Esophagus muscularis mucosa (tissue), 4 donors: ENCODE measurements around the gene STRN3. TPM values are rescaled to one million over a fixed set of nuclear protein-coding genes. Genes with fewer than 3 reads are reported as not detected.

Experiments
- DNase-seq: peaks from one replicate; pipeline ENCODE4 v3.0.0-alpha.2; 2017; ENCODE audit errors: extremely low spot score
- H3K27ac ChIP-seq, 4 donors: fragments of 200-600 bp; sonication (generic); replicated peaks in 1 of 4; 1 replicate in 3 of 4; 2 replicates in 1 of 4; pipeline ENCODE4 v1.5.1; 2016 to 2019; ENCODE audit warnings: mild to moderate bottlenecking in 1 of 4
- H3K27me3 ChIP-seq, 4 donors: fragments of 200-600 bp; sonication (generic); one replicate each; pipeline versions ENCODE4 v1.5.1 to v1.6.0; 2016 to 2019
- H3K36me3 ChIP-seq, 4 donors: fragments of 200-600 bp; sonication (generic); one replicate each; pipeline ENCODE4 v1.5.1; 2016 to 2019
- H3K4me1 ChIP-seq, 4 donors: fragments of 200-600 bp; sonication (generic); one replicate each; pipeline ENCODE4 v1.5.1; 2016 to 2019
- H3K4me3 ChIP-seq, 4 donors: fragments of 200-600 bp; sonication (generic); 1 replicate in 2 of 4; 2 replicates in 2 of 4; pipeline ENCODE4 v1.5.1; 2016 to 2019; ENCODE audit warnings: mild to moderate bottlenecking in 4 of 4, moderate library complexity in 1 of 4
- H3K9me3 ChIP-seq, 4 donors: fragments of 200-600 bp; sonication (generic); 1 replicate in 3 of 4; 2 replicates in 1 of 4; pipeline ENCODE4 v1.5.1; 2016 to 2019
- EP300 ChIP-seq: sonication (generic); formaldehyde crosslinking; IDR thresholded peaks from one replicate; pipeline ENCODE4 v1.6.1; 2017; ENCODE audit warnings: antibody characterized with exemption
- POLR2A ChIP-seq: fragments of 450-650 bp; IDR thresholded peaks from one replicate; pipeline ENCODE4 v1.6.1; 2017; ENCODE audit warnings: antibody characterized with exemption, moderate library complexity, mild to moderate bottlenecking, low read depth
- POLR2AphosphoS5 ChIP-seq, 2 donors: sonication (generic); formaldehyde crosslinking; IDR thresholded peaks; one replicate each; pipeline ENCODE4 v1.6.1; 2017; ENCODE audit warnings: antibody characterized with exemption in 2 of 2
- WGBS: methylation state at CpG from one replicate; pipeline ENCODE4 v1.1.5; 2018; 5-methylcytosine and 5-hydroxymethylcytosine counted together
- intact Hi-C: fragments of 100-400 bp; cut with DNase I; formaldehyde crosslinking; loops from one replicate; pipeline ENCODE4 v1.15.1; 2023
- total RNA-seq, 4 donors: library from RNA; depleted of rRNA; stranded (reverse); fragments of >200 nt; gene quantifications; one replicate each; pipeline versions ENCODE4 v1.1.0 to v1.2.1, GENCODE V29; 2016
- TF ChIP-seq, protein P1 (sequence below), 3 experiments: fragments of 200-600 bp in 2 of 3; fragments of 450-650 bp in 1 of 3; sonication (generic) in 2 of 3; IDR thresholded peaks; one replicate each; pipeline ENCODE4 v1.5.1; 2017 to 2019; ENCODE audit warnings: antibody characterized with exemption in 3 of 3, mild to moderate bottlenecking in 2 of 3, moderate library complexity in 1 of 3

The STRN3 gene
- total RNA-seq, 4 donors from 2014 or later = 54.5 to 90.1 (median 68.9) TPM

DNA sequence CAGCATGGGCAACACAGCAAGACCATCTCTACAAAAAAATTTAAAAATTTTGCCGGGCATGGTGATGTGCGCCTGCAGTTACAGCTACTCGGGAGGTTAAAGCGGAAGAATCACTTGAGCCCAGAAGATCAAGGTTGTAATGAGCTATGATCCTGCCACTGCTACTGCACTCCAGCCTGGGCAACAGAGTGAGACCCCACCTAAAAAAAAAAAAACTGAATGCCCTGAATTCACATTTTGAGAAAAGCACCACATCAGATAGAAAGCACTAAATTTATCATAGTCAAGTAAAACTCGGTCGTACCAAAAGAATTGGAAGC is 24.9 kb downstream of the STRN3 start:
- no peaks in the 10 kb centered on the region for H3K9me3 ChIP-seq
- WGBS = 95% methylated on average over 6 of the region's 6 CpGs
- no peak for TF ChIP-seq POLR2A
- TF ChIP-seq, protein P1, sequence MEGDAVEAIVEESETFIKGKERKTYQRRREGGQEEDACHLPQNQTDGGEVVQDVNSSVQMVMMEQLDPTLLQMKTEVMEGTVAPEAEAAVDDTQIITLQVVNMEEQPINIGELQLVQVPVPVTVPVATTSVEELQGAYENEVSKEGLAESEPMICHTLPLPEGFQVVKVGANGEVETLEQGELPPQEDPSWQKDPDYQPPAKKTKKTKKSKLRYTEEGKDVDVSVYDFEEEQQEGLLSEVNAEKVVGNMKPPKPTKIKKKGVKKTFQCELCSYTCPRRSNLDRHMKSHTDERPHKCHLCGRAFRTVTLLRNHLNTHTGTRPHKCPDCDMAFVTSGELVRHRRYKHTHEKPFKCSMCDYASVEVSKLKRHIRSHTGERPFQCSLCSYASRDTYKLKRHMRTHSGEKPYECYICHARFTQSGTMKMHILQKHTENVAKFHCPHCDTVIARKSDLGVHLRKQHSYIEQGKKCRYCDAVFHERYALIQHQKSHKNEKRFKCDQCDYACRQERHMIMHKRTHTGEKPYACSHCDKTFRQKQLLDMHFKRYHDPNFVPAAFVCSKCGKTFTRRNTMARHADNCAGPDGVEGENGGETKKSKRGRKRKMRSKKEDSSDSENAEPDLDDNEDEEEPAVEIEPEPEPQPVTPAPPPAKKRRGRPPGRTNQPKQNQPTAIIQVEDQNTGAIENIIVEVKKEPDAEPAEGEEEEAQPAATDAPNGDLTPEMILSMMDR (IDR thresholded peaks at IDR 0.05) = no peak
- TF ChIP-seq EP300 = no peak
- TF ChIP-seq POLR2AphosphoS5 (IDR thresholded peaks at IDR 0.05) = no peak
- peaks cover 1 to 28% (median 20%) of the 10 kb centered on the region in 4 donors for H3K4me1 ChIP-seq
- intact Hi-C loops = no loop called here
- H3K36me3 ChIP-seq = peaks cover 0 to 35% (median 10%) of the 10 kb centered on the region in 4 donors
- no peaks in the 10 kb centered on the region for H3K27me3 ChIP-seq
- H3K4me3 ChIP-seq = no peak overlapping the region
- DNase-seq = no peak
- no peak overlapping the region for H3K27ac ChIP-seq

DNA sequence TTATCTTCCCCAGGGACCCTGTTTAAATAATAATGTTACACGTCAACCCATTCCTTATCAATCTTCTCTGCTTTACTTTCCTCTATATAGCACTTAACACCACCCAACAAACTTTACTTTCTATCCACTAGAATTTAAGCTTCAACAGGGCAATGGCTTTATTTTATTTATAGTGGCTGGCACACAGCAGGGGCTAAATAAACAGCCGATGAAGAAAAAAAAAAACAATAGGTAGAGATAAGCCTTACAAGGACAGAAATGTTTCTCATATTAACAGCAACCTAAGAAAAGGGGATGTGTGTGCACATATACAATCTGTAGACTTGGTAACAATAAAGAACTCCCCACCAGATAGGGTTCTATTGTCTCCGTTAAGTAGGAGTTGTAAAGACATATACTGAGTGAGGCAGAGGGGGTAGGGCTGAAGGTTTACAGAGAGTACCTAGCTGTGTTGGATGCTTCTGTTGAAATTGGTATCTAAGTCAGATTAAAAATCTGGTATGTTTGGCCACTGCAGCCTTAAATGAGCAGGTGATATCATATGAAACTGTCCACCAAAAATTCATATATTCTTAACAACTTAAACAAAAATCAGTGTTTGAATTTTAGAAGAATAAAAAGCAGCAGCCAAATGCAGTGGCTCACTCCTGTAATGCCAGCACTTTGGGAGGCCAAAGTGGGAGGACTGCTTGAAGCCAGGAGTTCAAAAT is 25.4 kb downstream of the STRN3 start:
- H3K4me3 ChIP-seq = no peak overlapping the region
- no peaks in the 10 kb centered on the region for H3K9me3 ChIP-seq
- intact Hi-C loops = no loop called here
- peaks cover 0 to 30% (median 7%) of the 10 kb centered on the region in 4 donors for H3K36me3 ChIP-seq
- TF ChIP-seq EP300 = no peak
- TF ChIP-seq POLR2AphosphoS5 (IDR thresholded peaks at IDR 0.05) = no peak
- TF ChIP-seq, protein P1 (IDR thresholded peaks at IDR 0.05) = no peak
- no peak overlapping the region for H3K27ac ChIP-seq
- DNase-seq = no peak
- H3K4me1 ChIP-seq = peaks cover 7 to 33% (median 26%) of the 10 kb centered on the region in 4 donors
- 59% methylated on average over 3 of the region's 3 CpGs for WGBS
- H3K27me3 ChIP-seq = no peaks in the 10 kb centered on the region

DNA sequence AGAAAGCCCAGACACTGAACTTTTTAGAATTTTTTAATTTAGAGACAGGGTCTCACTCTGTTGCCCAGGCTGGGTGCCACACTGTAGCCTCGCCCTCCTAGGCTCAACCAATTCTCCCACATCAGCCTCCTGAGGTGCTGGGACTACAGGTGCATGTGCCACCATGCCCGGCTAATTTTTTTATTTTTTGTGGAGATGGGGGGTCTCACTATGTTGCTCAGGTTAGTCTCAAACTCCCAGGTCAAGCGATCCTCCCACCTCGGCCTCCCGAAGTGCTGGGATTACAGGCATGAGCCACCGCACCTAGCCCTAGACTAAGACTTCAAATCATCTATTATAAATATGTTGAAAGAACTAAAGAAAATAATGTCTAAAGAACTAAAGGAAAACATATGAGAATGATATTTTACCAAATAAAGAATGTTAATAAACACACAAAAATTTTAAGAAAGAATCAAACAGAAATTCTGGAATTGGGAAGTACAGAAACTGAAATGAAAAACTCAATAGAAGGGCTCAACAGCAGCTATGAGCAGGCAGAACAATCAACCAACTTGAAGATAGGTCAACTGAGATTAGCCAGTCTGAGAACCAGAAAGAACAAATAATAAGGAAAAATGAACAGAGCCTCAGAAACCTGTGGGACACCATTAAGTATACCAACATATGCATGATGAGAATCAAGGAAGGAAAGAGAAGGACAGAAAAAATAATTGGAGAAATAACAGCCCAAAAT is 27.0 kb downstream of the STRN3 start:
- Histone ChIP-seq H3K4me1 (peaks cover 20 to 49% (median 41%) of the 10 kb centered on the region in 4 donors), H3K36me3 (peaks cover 0 to 18% (median 2%) of the 10 kb centered on the region in 4 donors), H3K27ac (no peak overlapping the region), H3K4me3 (no peak overlapping the region), H3K27me3 (no peaks in the 10 kb centered on the region), H3K9me3 (no peaks in the 10 kb centered on the region)
- intact Hi-C loops = no loop called here
- WGBS = 100% methylated on average over 6 of the region's 6 CpGs
- no peak for DNase-seq
- TF ChIP-seq, protein P1 (IDR thresholded peaks at IDR 0.05) = no peak
- TF ChIP-seq EP300 (no peak), POLR2A (no peak), POLR2AphosphoS5 (IDR thresholded peaks at IDR 0.05) (no peak)

DNA sequence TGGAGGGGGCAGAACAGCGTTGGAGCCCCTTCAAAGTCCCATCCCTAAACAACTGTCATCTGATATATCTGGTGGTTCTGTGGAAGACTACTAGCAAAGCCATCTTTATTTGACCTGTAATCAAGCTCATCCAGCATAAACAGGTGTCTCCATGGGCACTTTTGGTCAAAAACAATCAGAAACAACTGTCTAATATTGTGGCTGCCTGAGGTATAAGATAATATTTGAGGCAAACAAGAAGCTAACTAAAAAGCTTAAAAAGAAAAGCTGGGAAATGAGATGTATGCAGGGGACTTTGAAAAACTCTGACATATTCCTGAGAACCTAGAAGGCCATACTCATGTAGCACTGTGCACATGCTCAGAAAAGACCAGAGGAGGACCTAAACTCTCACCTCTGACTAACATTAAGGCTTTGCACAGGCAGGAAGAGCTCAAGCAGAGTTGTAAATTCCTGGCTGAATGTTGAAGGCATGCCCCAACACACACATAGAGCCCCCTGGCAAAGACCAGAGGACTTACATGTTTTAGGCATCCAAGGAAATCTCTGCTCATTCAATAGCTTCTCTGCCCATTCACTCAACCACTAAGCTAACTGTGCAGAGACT is 28.0 kb downstream of the STRN3 start:
- TF ChIP-seq POLR2A (no peak), POLR2AphosphoS5 (IDR thresholded peaks at IDR 0.05) (no peak), EP300 (no peak)
- TF ChIP-seq, protein P1 (IDR thresholded peaks at IDR 0.05) = no peak
- no peaks in the 10 kb centered on the region for H3K9me3 ChIP-seq
- no peak overlapping the region for H3K27ac ChIP-seq
- no peak for DNase-seq
- WGBS = 100% methylated on average over 1 of the region's 1 CpG
- peaks cover 20 to 59% (median 48%) of the 10 kb centered on the region in 4 donors for H3K4me1 ChIP-seq
- intact Hi-C loops = no loop called here
- peaks cover 0 to 12% (median 2%) of the 10 kb centered on the region in 4 donors for H3K36me3 ChIP-seq
- no peaks in the 10 kb centered on the region for H3K27me3 ChIP-seq
- H3K4me3 ChIP-seq = no peak overlapping the region
